Measurements from ENCODE around the gene XYLB. TPM values are rescaled to one million over a fixed set of nuclear protein-coding genes. Genes with fewer than 3 reads are reported as not detected.
"Not testable (repeated sequence)": the region's sequence is repeated elsewhere in the genome, so short reads cannot be mapped to it uniquely, and the experiment has no call there.

The XYLB gene
- total and polyA plus RNA-seq, 5 donors = 0.37 to 1.3 (median 0.65) TPM

GRCh38 chr3:38404286-38404685 lies 57.7 kb downstream of the XYLB start:
- no peak overlapping the region for H3K4me3 ChIP-seq (ENCODE audit: low read length)
- ATAC-seq (peak; percentile 59 to 64), DNase-seq (peak; percentile 37 to 58 (median 43))
- intact Hi-C loops (cut with DNase I) = no loop called here
- no peak overlapping the region for H3K27ac ChIP-seq (ENCODE audit: low read length)
- H3K9me3 ChIP-seq (ENCODE audit: control insufficient read depth, low read length) = no peaks in the 10 kb centered on the region
- 64% methylated on average over 5 of the region's 5 CpGs for WGBS
- H3K27me3 ChIP-seq (ENCODE audit: control insufficient read depth, insufficient read depth) = no peaks in the 10 kb centered on the region
- H3K4me1 ChIP-seq (ENCODE audit: control insufficient read depth, insufficient read depth, low read length) = no peaks in the 10 kb centered on the region

GRCh38 chr3:38411591-38411990 lies 65.0 kb downstream of the XYLB start:
- ATAC-seq = no peak
- H3K9me3 ChIP-seq (ENCODE audit: control insufficient read depth, low read length) = no peaks in the 10 kb centered on the region
- intact Hi-C loops (cut with DNase I) = no loop called here
- no peaks in the 10 kb centered on the region for H3K4me1 ChIP-seq (ENCODE audit: control insufficient read depth, insufficient read depth, low read length)
- no peak overlapping the region for H3K27ac ChIP-seq (ENCODE audit: low read length)
- WGBS = 69% methylated on average over 1 of the region's 1 CpG
- no peak overlapping the region for H3K4me3 ChIP-seq (ENCODE audit: low read length)
- DNase-seq = no peak
- no peaks in the 10 kb centered on the region for H3K27me3 ChIP-seq (ENCODE audit: control insufficient read depth, insufficient read depth)

GRCh38 chr3:38420758-38421157 lies 74.2 kb downstream of the XYLB start:
- not testable (repeated sequence) for DNase-seq

GRCh38 chr3:38421679-38422336 lies 75.2 kb downstream of the XYLB start:
- H3K27ac ChIP-seq (ENCODE audit: low read length) = no peak overlapping the region
- no peaks in the 10 kb centered on the region for H3K4me1 ChIP-seq (ENCODE audit: control insufficient read depth, insufficient read depth, low read length)
- no peak for ATAC-seq
- intact Hi-C loops (cut with DNase I) = no loop called here
- no peak for DNase-seq
- H3K4me3 ChIP-seq (ENCODE audit: low read length) = no peak overlapping the region
- H3K27me3 ChIP-seq (ENCODE audit: control insufficient read depth, insufficient read depth) = no peaks in the 10 kb centered on the region
- WGBS = 78% methylated on average over 7 of the region's 7 CpGs
- no peaks in the 10 kb centered on the region for H3K9me3 ChIP-seq (ENCODE audit: control insufficient read depth, low read length)

More at GRCh38 chr3:38420758-38421157, 74.2 kb downstream of the XYLB start:
- H3K27me3 ChIP-seq (ENCODE audit: control insufficient read depth, insufficient read depth); H3K4me1 ChIP-seq (ENCODE audit: control insufficient read depth, insufficient read depth, low read length); intact Hi-C loops (cut with DNase I); ATAC-seq; H3K4me3 ChIP-seq (ENCODE audit: low read length); H3K27ac ChIP-seq (ENCODE audit: low read length); H3K9me3 ChIP-seq (ENCODE audit: control insufficient read depth, low read length): not testable (repeated sequence)
- 76% methylated on average over 5 of the region's 5 CpGs for WGBS

GRCh38 chr3:38426798-38427426 lies 80.3 kb downstream of the XYLB start:
- H3K27ac ChIP-seq (ENCODE audit: low read length); H3K27me3 ChIP-seq (ENCODE audit: control insufficient read depth, insufficient read depth); intact Hi-C loops (cut with DNase I); DNase-seq; ATAC-seq; H3K9me3 ChIP-seq (ENCODE audit: control insufficient read depth, low read length); H3K4me1 ChIP-seq (ENCODE audit: control insufficient read depth, insufficient read depth, low read length); H3K4me3 ChIP-seq (ENCODE audit: low read length): not testable (repeated sequence)
- WGBS = 63% methylated on average over 6 of the region's 6 CpGs

GRCh38 chr3:38432871-38433658 lies 86.5 kb downstream of the XYLB start:
- H3K4me3 ChIP-seq (ENCODE audit: low read length); H3K27me3 ChIP-seq (ENCODE audit: control insufficient read depth, insufficient read depth); H3K27ac ChIP-seq (ENCODE audit: low read length); H3K9me3 ChIP-seq (ENCODE audit: control insufficient read depth, low read length); DNase-seq; ATAC-seq; intact Hi-C loops (cut with DNase I); H3K4me1 ChIP-seq (ENCODE audit: control insufficient read depth, insufficient read depth, low read length): not testable (repeated sequence)
- WGBS = 93% methylated on average over 5 of the region's 5 CpGs

- ATAC-seq; DNase-seq; H3K4me1 ChIP-seq (ENCODE audit: control insufficient read depth, insufficient read depth, low read length); H3K27me3 ChIP-seq (ENCODE audit: control insufficient read depth, insufficient read depth); H3K27ac ChIP-seq (ENCODE audit: low read length); H3K4me3 ChIP-seq (ENCODE audit: low read length); intact Hi-C loops (cut with DNase I); H3K9me3 ChIP-seq (ENCODE audit: control insufficient read depth, low read length): not testable (repeated sequence)
- WGBS = 77% methylated on average over 2 of the region's 2 CpGs
These were observed 87.1 kb downstream of the XYLB start for GRCh38 chr3:38433661-38434060.

GRCh38 chr3:38438436-38439069 lies 92.0 kb downstream of the XYLB start:
- ATAC-seq; H3K27ac ChIP-seq (ENCODE audit: low read length); H3K4me1 ChIP-seq (ENCODE audit: control insufficient read depth, insufficient read depth, low read length); DNase-seq; H3K27me3 ChIP-seq (ENCODE audit: control insufficient read depth, insufficient read depth); H3K4me3 ChIP-seq (ENCODE audit: low read length); H3K9me3 ChIP-seq (ENCODE audit: control insufficient read depth, low read length); intact Hi-C loops (cut with DNase I): not testable (repeated sequence)
- WGBS = 65% methylated on average over 5 of the region's 5 CpGs

GRCh38 chr3:38443205-38443604 lies 96.6 kb downstream of the XYLB start:
- H3K27ac ChIP-seq (ENCODE audit: low read length); ATAC-seq; DNase-seq; intact Hi-C loops (cut with DNase I); H3K4me1 ChIP-seq (ENCODE audit: control insufficient read depth, insufficient read depth, low read length); H3K9me3 ChIP-seq (ENCODE audit: control insufficient read depth, low read length); H3K27me3 ChIP-seq (ENCODE audit: control insufficient read depth, insufficient read depth); H3K4me3 ChIP-seq (ENCODE audit: low read length): not testable (repeated sequence)
- 50% methylated on average over 4 of the region's 4 CpGs for WGBS

GRCh38 chr3:38446085-38446686 lies 99.6 kb downstream of the XYLB start:
- H3K27ac ChIP-seq (ENCODE audit: low read length) = no peak overlapping the region
- 67% methylated on average over 2 of the region's 2 CpGs for WGBS
- no peak overlapping the region for H3K4me3 ChIP-seq (ENCODE audit: low read length)
- intact Hi-C loops (cut with DNase I) = no loop called here
- no peaks in the 10 kb centered on the region for H3K27me3 ChIP-seq (ENCODE audit: control insufficient read depth, insufficient read depth)
- no peak for ATAC-seq
- no peaks in the 10 kb centered on the region for H3K4me1 ChIP-seq (ENCODE audit: control insufficient read depth, insufficient read depth, low read length)
- no peak for DNase-seq
- H3K9me3 ChIP-seq (ENCODE audit: control insufficient read depth, low read length) = peaks cover 1% of the 10 kb centered on the region
